Cerebellar cortex (tissue), 1 donor: Measurements from ENCODE around the gene ANXA6.
"Not testable (repeated sequence)": the region's sequence is repeated elsewhere in the genome, so short reads cannot be mapped to it uniquely, and the experiment has no call there.

ENCODE experiments used
- DNase-seq: peaks from one replicate; pipeline ENCODE4 v3.0.0-alpha.2; 2015; ENCODE audit warnings: low spot score

Gene ANXA6

GRCh38 chr5:151157426-151158286 is at the start of gene ANXA6:
Gene ANXA6, minus strand, starts transcription at chr5:151157779. Its CDS starts 9,878 bp downstream, at chr5:151147901.
- DNase-seq, result peak; percentile 88

GRCh38 chr5:151205411-151205810 is 47.8 kb upstream of the ANXA6 start:
- DNase-seq, result no peak

- DNase-seq, result no peak
Measured at GRCh38 chr5:151204051-151204450, 46.5 kb upstream of the ANXA6 start.

GRCh38 chr5:151202381-151203139 is 45.0 kb upstream of the ANXA6 start:
- DNase-seq, result no peak

GRCh38 chr5:151200913-151201595 is 43.5 kb upstream of the ANXA6 start:
- DNase-seq, result no peak

GRCh38 chr5:151199581-151200185 is 42.1 kb upstream of the ANXA6 start:
- DNase-seq, result no peak

GRCh38 chr5:151198861-151199260 is 41.3 kb upstream of the ANXA6 start:
- no peak for DNase-seq

GRCh38 chr5:151197291-151197600 is 39.7 kb upstream of the ANXA6 start:
- not testable (repeated sequence) for DNase-seq

GRCh38 chr5:151196556-151197290 is 39.1 kb upstream of the ANXA6 start:
- no peak for DNase-seq

- DNase-seq, result no peak
Measured at GRCh38 chr5:151195622-151196021, 38.0 kb upstream of the ANXA6 start.

GRCh38 chr5:151192626-151193025 is 35.0 kb upstream of the ANXA6 start:
- DNase-seq, result no peak

- DNase-seq, result no peak
Measured at GRCh38 chr5:151191661-151192060, 34.1 kb upstream of the ANXA6 start.

- DNase-seq, result no peak
Measured at GRCh38 chr5:151189151-151189550, 31.6 kb upstream of the ANXA6 start.

- no peak for DNase-seq
Measured at GRCh38 chr5:151186538-151186937, 29.0 kb upstream of the ANXA6 start.

GRCh38 chr5:151186052-151186451 is 28.5 kb upstream of the ANXA6 start:
- DNase-seq, result no peak

GRCh38 chr5:151184316-151185042 is 26.9 kb upstream of the ANXA6 start:
- no peak for DNase-seq

GRCh38 chr5:151183456-151184245 is 26.1 kb upstream of the ANXA6 start:
- no peak for DNase-seq

GRCh38 chr5:151182976-151183375 is 25.4 kb upstream of the ANXA6 start:
- DNase-seq, result no peak

GRCh38 chr5:151182524-151182900 is 24.9 kb upstream of the ANXA6 start:
- no peak for DNase-seq
